Measurements from ENCODE around the gene UTS2R. TPM values are rescaled to one million over a fixed set of nuclear protein-coding genes. Genes with fewer than 3 reads are reported as not detected.

UTS2R gene
- polyA plus RNA-seq, 1 of the 3 experiments (the other 2 are of a cell fraction), result not detected

GRCh38 chr17:82390015-82390859 lies 18.7 kb downstream of the UTS2R start (continued):
- no peak for TF ChIP-seq REST (IDR thresholded peaks at IDR 0.05; ENCODE audit: low read depth, low read length)

GRCh38 chr17:82390860-82391435 lies 19.4 kb downstream of the UTS2R start:
- Histone ChIP-seq H3K36me3 (replicated peaks in 1 of 2; ENCODE audit: control insufficient read depth in 1 of 2, insufficient read depth in 2 of 2, low read length in 1 of 2) (peaks cover 0 to 2% of the 10 kb centered on the region in 2 experiments), H3K79me2 (ENCODE audit: insufficient read depth) (no peaks in the 10 kb centered on the region), H3K4me2 (no peak overlapping the region), H3K9me3 (no peaks in the 10 kb centered on the region), H3K9ac (no peak overlapping the region), H3K27me3 (ENCODE audit: insufficient read depth) (no peaks in the 10 kb centered on the region), H4K20me1 (ENCODE audit: insufficient read depth) (peaks cover 2% of the 10 kb centered on the region; the same call in 1 of the 2 replicates), H3F3A (replicated peaks; ENCODE audit: insufficient read depth) (peaks cover 4% of the 10 kb centered on the region), H3K27ac (ENCODE audit: low read depth in 2 of 2, low read length in 1 of 2) (no peak overlapping the region), H3K4me3 (ENCODE audit: low read depth in 2 of 2, low read length in 1 of 2) (no peak overlapping the region), H2AFZ (ENCODE audit: low read depth) (no peak overlapping the region), H3K9me2 (no peaks in the 10 kb centered on the region), H3K4me1 (ENCODE audit: control insufficient read depth in 1 of 2, insufficient read depth in 2 of 2, low read depth in 1 of 2, low read length in 1 of 2) (peaks cover 0 to 24% of the 10 kb centered on the region in 2 experiments; a peak in 1 of 4 replicates)
- CTCF ChIA-PET, result no interaction called here
- POLR2A ChIA-PET, result no interaction called here
- TF ChIP-seq FOXJ3 (CRISPR knock-in tag; IDR thresholded peaks at IDR 0.05) (no peak), USF1 (IDR thresholded peaks at IDR 0.05; ENCODE audit: borderline replicate concordance, low read depth) (no peak), FOSL2 (IDR thresholded peaks at IDR 0.05; ENCODE audit: borderline replicate concordance, low read depth) (no peak), MEF2A (IDR thresholded peaks at IDR 0.05; ENCODE audit: borderline replicate concordance, low read depth) (no peak), FOXM1 (IDR thresholded peaks at IDR 0.05; ENCODE audit: low read depth) (no peak), MXI1 (IDR thresholded peaks at IDR 0.05; ENCODE audit: low read depth, low read length) (no peak), TEAD4 (IDR thresholded peaks at IDR 0.05; ENCODE audit: borderline replicate concordance, insufficient read depth) (no peak), IRF3 (IDR thresholded peaks at IDR 0.05; ENCODE audit: low read depth, low read length) (no peak), REST (IDR thresholded peaks at IDR 0.05; ENCODE audit: low read depth, low read length) (no peak)
- DNase-seq, result no peak
- WGBS (ENCODE audit: low lambda C conversion rate), result 91% methylated on average over 13 of the region's 13 CpGs
